PC-3 (cell line): ENCODE data around the gene PCBP2.

Source experiments
- EZH2 ChIP-seq: fragments of 300-600 bp; sonication (generic); IDR thresholded peaks from one replicate; pipeline ENCODE4 v1.6.1; 2017; ENCODE audit warnings: antibody characterized with exemption, mild to moderate bottlenecking, low read length; ENCODE audit not compliant: unreplicated experiment
- EZH2phosphoT487 ChIP-seq: fragments of 300-600 bp; sonication (generic); IDR thresholded peaks from 2 replicates; pipeline ENCODE4 v1.6.1; 2018; ENCODE audit warnings: mild to moderate bottlenecking, antibody characterized with exemption, low read length, borderline replicate concordance
- TF ChIP-seq, protein P1 (sequence below): fragments of 300-600 bp; sonication (generic); conservative IDR thresholded peaks from 2 replicates; pipeline ENCODE4 v1.5.1; 2017; ENCODE audit warnings: antibody characterized with exemption, low read depth, mild to moderate bottlenecking, low read length

DNA sequence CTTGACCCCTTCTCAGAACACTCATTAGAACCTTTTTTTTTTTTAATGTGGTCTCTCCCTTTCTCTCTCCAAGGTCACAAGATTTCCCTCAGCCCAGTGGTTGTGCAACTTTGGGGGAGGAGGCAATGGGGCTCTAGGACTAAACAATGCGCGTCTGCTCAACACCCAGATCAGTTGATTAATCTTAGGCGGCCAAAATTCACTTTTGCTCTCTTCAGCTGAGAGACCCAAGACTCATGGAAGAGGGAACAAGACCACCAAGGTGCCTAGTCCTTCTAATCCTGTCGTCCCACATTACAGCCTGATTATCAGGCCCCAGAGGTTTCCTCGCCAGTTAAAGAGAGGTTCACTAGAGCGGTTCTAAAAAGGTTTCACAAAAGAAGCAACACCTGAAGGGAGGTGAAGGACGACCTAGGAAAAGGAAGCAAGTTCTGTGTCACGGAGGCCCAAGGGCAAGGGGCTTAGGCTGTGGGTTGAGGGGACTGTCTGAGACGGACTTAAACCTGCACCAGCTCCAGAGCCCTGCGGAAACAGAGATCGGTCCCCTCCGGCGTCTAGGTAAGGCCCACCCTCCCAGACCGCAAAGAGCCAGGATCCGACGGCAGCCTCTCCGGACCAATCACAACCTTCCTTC is 48.4 kb downstream of the PCBP2 start:
- TF ChIP-seq, protein P1, sequence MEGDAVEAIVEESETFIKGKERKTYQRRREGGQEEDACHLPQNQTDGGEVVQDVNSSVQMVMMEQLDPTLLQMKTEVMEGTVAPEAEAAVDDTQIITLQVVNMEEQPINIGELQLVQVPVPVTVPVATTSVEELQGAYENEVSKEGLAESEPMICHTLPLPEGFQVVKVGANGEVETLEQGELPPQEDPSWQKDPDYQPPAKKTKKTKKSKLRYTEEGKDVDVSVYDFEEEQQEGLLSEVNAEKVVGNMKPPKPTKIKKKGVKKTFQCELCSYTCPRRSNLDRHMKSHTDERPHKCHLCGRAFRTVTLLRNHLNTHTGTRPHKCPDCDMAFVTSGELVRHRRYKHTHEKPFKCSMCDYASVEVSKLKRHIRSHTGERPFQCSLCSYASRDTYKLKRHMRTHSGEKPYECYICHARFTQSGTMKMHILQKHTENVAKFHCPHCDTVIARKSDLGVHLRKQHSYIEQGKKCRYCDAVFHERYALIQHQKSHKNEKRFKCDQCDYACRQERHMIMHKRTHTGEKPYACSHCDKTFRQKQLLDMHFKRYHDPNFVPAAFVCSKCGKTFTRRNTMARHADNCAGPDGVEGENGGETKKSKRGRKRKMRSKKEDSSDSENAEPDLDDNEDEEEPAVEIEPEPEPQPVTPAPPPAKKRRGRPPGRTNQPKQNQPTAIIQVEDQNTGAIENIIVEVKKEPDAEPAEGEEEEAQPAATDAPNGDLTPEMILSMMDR, result no peak
- TF ChIP-seq EZH2phosphoT487 (no peak), EZH2 (no peak)
